Neural progenitor cell (in vitro differentiated cells): ENCODE measurements around the gene XPO5. TPM values are rescaled to one million over a fixed set of nuclear protein-coding genes. Genes with fewer than 3 reads are reported as not detected.
A peak's percentile ranks its signal among the peaks of the same experiment; 100 is the strongest.

Experiments used
- DNase-seq: peaks from one replicate; pipeline ENCODE4 v3.0.0-alpha.2; 2016; ENCODE audit warnings: low spot score
- H2AFZ ChIP-seq: fragments of 200-600 bp; sonication (generic); replicated peaks from 2 replicates; pipeline ENCODE4 v1.6.1; 2016; ENCODE audit warnings: antibody characterized with exemption
- H3F3A ChIP-seq: fragments of 200-600 bp; sonication (generic); 2 replicates; pipeline ENCODE4 v1.6.1; 2016; ENCODE audit warnings: antibody characterized with exemption, low read depth
- H3K27ac ChIP-seq: fragments of 200-600 bp; sonication (generic); 2 replicates; pipeline ENCODE4 v1.5.1; 2016; ENCODE audit warnings: mild to moderate bottlenecking
- H3K27me3 ChIP-seq: fragments of 200-600 bp; sonication (generic); 2 replicates; pipeline ENCODE4 v1.6.1; 2016; ENCODE audit warnings: mild to moderate bottlenecking, moderate library complexity
- H3K36me3 ChIP-seq: fragments of 200-600 bp; sonication (generic); 2 replicates; pipeline ENCODE4 v1.5.1; 2016
- H3K4me1 ChIP-seq: fragments of 200-600 bp; sonication (generic); 2 replicates; pipeline ENCODE4 v1.6.1; 2016; ENCODE audit warnings: mixed run types
- H3K4me2 ChIP-seq: fragments of 200-600 bp; sonication (generic); 2 replicates; pipeline ENCODE4 v1.6.1; 2016
- H3K4me3 ChIP-seq: fragments of 200-600 bp; sonication (generic); 2 replicates; pipeline ENCODE4 v1.5.1; 2016
- H3K79me2 ChIP-seq: fragments of 200-600 bp; sonication (generic); 2 replicates; pipeline ENCODE4 v1.6.1; 2016; ENCODE audit warnings: low read depth
- H3K9ac ChIP-seq: fragments of 200-600 bp; sonication (generic); 2 replicates; pipeline ENCODE4 v1.6.1; 2016
- H3K9me3 ChIP-seq: fragments of 200-600 bp; sonication (generic); 2 replicates; pipeline ENCODE4 v1.5.1; 2016; ENCODE audit warnings: low read depth
- H4K20me1 ChIP-seq: fragments of 200-600 bp; sonication (generic); 2 replicates; pipeline ENCODE4 v1.6.1; 2016; ENCODE audit warnings: low read depth
- H3K27ac Mint-ChIP-seq: 3 replicates; pipeline ENCODE4 v1.8.0; 2021; ENCODE audit warnings: mixed read lengths
- H3K27me3 Mint-ChIP-seq: 2 replicates; pipeline ENCODE4 v1.8.0; 2022; ENCODE audit warnings: low read depth, mild to moderate bottlenecking, inconsistent platforms, moderate library complexity, mixed read lengths; ENCODE audit not compliant: insufficient read depth
- H3K36me3 Mint-ChIP-seq: 3 replicates; pipeline ENCODE4 v1.8.0; 2021; ENCODE audit warnings: mixed read lengths
- H3K4me1 Mint-ChIP-seq: 3 replicates; pipeline ENCODE4 v1.8.0; 2021; ENCODE audit warnings: mixed read lengths
- H3K4me3 Mint-ChIP-seq: 3 replicates; pipeline ENCODE4 v1.8.0; 2021; ENCODE audit warnings: mild to moderate bottlenecking, moderate library complexity, mixed read lengths
- H3K9me3 Mint-ChIP-seq: 3 replicates; pipeline ENCODE4 v1.8.0; 2020; ENCODE audit warnings: mixed read lengths
- CTCF ChIP-seq: fragments of 200-600 bp; sonication (generic); IDR thresholded peaks from 2 replicates; pipeline ENCODE4 v1.5.1; 2017; ENCODE audit warnings: antibody characterized with exemption, mild to moderate bottlenecking
- EZH2 ChIP-seq: fragments of 200-600 bp; sonication (generic); IDR thresholded peaks from 2 replicates; pipeline ENCODE4 v1.6.1; 2017; ENCODE audit warnings: antibody characterized with exemption, mild to moderate bottlenecking, moderate library complexity
- EZH2phosphoT487 ChIP-seq: fragments of 200-600 bp; sonication (generic); IDR thresholded peaks from 2 replicates; pipeline ENCODE4 v1.6.1; 2017; ENCODE audit warnings: antibody characterized with exemption
- total RNA-seq: library from RNA; depleted of rRNA; stranded (reverse); fragments of >200 nt; gene quantifications from 2 replicates; pipeline ENCODE4 v1.2.3, GENCODE V29; 2015; ENCODE audit warnings: low replicate concordance

XPO5 gene
- total RNA-seq, 1 donor from 2014 or later: 65.0 TPM

- Histone ChIP-seq H3K27me3 (no peaks in the 10 kb centered on the region), H3K79me2 (peaks cover 39% of the 10 kb centered on the region), H3K4me2 (no peak overlapping the region), H3K27ac (no peak overlapping the region), H3K4me1 (peaks cover 17% of the 10 kb centered on the region), H3K36me3 (no peaks in the 10 kb centered on the region), H3K4me3 (no peak overlapping the region), H3F3A (no peaks in the 10 kb centered on the region), H3K9me3 (no peaks in the 10 kb centered on the region), H2AFZ (no peak overlapping the region), H3K9ac (no peak overlapping the region), H4K20me1 (peaks cover 57% of the 10 kb centered on the region)
- Mint-ChIP-seq H3K27ac (no peak overlapping the region), H3K4me1 (peaks cover 35% of the 10 kb centered on the region), H3K4me3 (no peak overlapping the region), H3K36me3 (peaks cover 8% of the 10 kb centered on the region), H3K9me3 (no peaks in the 10 kb centered on the region), H3K27me3 (no peaks in the 10 kb centered on the region)
- DNase-seq: no peak
- no peak for TF ChIP-seq EZH2phosphoT487
- no peak for TF ChIP-seq EZH2
- TF ChIP-seq CTCF: no peak
These were observed 94.8 kb downstream of the XPO5 start for GRCh38 chr6:43481075-43481474.

GRCh38 chr6:43478008-43478372, 97.8 kb downstream of the XPO5 start:
- peaks cover 39% of the 10 kb centered on the region for H3K79me2 ChIP-seq

GRCh38 chr6:43477235-43478007, 98.4 kb downstream of the XPO5 start, which contains the start of gene TJAP1:
TSS of gene TJAP1 (plus strand) at chr6:43477570. CDS start at chr6:43499002, 21,432 bp downstream.
- H4K20me1 ChIP-seq: peaks cover 33% of the 10 kb centered on the region
- Mint-ChIP-seq H3K4me1 (peaks cover 35% of the 10 kb centered on the region), H3K4me3 (peak within 1 kb of the TSS; percentile 90), H3K27me3 (no peaks in the 10 kb centered on the region), H3K27ac (peak within 1 kb of the TSS; percentile 64), H3K9me3 (no peaks in the 10 kb centered on the region), H3K36me3 (peaks cover 5% of the 10 kb centered on the region)
- no peaks in the 10 kb centered on the region for H3K27me3 ChIP-seq
- peak within 1 kb of the TSS; percentile 94 for H3K4me2 ChIP-seq
- no peaks in the 10 kb centered on the region for H3K9me3 ChIP-seq
- peaks cover 17% of the 10 kb centered on the region for H3K4me1 ChIP-seq
- no peaks in the 10 kb centered on the region for H3K36me3 ChIP-seq
- peaks cover 39% of the 10 kb centered on the region for H3K79me2 ChIP-seq
- TF ChIP-seq EZH2 (peak; percentile 34), EZH2phosphoT487 (no peak), CTCF (no peak)
- peak within 1 kb of the TSS; percentile 77 for H3K9ac ChIP-seq
- H2AFZ ChIP-seq: peak within 1 kb of the TSS; percentile 98
- peak; percentile 92 for DNase-seq
- H3K4me3 ChIP-seq: peak within 1 kb of the TSS; percentile 76
- H3F3A ChIP-seq: no peaks in the 10 kb centered on the region
- peak within 1 kb of the TSS; percentile 30 for H3K27ac ChIP-seq

More at GRCh38 chr6:43478008-43478372, 97.8 kb downstream of the XPO5 start:
- Mint-ChIP-seq H3K4me1 (peaks cover 35% of the 10 kb centered on the region), H3K9me3 (no peaks in the 10 kb centered on the region), H3K36me3 (peaks cover 5% of the 10 kb centered on the region), H3K4me3 (peak overlapping the region; percentile 90), H3K27ac (peak overlapping the region; percentile 64), H3K27me3 (no peaks in the 10 kb centered on the region)
- Histone ChIP-seq H4K20me1 (peaks cover 37% of the 10 kb centered on the region), H3K9me3 (no peaks in the 10 kb centered on the region), H3K27ac (no peak overlapping the region), H3K4me1 (peaks cover 17% of the 10 kb centered on the region), H3K4me2 (peak overlapping the region; percentile 94), H3F3A (no peaks in the 10 kb centered on the region), H3K36me3 (no peaks in the 10 kb centered on the region), H3K4me3 (peak overlapping the region; percentile 76), H3K27me3 (no peaks in the 10 kb centered on the region), H2AFZ (peak overlapping the region; percentile 65), H3K9ac (peak overlapping the region; percentile 77)
- no peak for TF ChIP-seq EZH2phosphoT487
- TF ChIP-seq CTCF: no peak
- no peak for TF ChIP-seq EZH2
- DNase-seq: no peak
